OCI-LY3 (cell line): ENCODE measurements around the gene MYH9.

Source experiments
- EZH2phosphoT487 ChIP-seq: fragments of 200-600 bp; shearing (Covaris generic); IDR thresholded peaks from 2 replicates; pipeline ENCODE4 v1.6.1; 2018; ENCODE audit warnings: antibody characterized with exemption, mixed run types, low read depth
- TF ChIP-seq, protein P1 (sequence below): fragments of 200-600, 300-600 bp; sonication (generic); IDR thresholded peaks from 2 replicates; pipeline ENCODE4 v1.5.1; 2014; ENCODE audit warnings: antibody characterized with exemption, low read length, low read depth

DNA sequence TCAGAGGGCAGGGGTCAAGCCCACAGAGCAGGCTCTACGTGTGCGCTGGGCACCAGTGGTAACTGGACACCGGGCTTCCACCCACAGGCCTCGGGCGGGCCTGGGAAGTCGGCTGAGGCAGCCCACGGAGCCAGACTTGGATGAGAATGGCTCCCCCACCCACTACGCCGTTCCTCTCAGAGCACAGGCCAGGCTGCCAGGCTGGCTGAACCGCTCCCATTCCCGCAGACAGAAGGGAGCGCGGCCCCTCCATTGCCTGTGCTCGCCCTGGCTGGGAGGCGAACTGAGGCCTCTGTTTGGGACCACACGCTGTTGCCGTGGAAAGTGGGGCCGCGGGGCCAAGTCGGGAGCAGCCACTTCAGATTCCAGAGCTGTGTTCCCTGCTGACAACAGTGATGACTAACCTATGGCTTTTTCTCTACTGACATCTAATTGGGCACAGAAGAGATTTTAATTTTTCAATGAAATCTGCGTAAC, 63.9 kb downstream of the MYH9 start:
- TF ChIP-seq EZH2phosphoT487: no peak
- TF ChIP-seq, protein P1, sequence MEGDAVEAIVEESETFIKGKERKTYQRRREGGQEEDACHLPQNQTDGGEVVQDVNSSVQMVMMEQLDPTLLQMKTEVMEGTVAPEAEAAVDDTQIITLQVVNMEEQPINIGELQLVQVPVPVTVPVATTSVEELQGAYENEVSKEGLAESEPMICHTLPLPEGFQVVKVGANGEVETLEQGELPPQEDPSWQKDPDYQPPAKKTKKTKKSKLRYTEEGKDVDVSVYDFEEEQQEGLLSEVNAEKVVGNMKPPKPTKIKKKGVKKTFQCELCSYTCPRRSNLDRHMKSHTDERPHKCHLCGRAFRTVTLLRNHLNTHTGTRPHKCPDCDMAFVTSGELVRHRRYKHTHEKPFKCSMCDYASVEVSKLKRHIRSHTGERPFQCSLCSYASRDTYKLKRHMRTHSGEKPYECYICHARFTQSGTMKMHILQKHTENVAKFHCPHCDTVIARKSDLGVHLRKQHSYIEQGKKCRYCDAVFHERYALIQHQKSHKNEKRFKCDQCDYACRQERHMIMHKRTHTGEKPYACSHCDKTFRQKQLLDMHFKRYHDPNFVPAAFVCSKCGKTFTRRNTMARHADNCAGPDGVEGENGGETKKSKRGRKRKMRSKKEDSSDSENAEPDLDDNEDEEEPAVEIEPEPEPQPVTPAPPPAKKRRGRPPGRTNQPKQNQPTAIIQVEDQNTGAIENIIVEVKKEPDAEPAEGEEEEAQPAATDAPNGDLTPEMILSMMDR: no peak
